GM12878 (cell line): Measurements from ENCODE around the gene ELAPOR2. TPM values are rescaled to one million over a fixed set of nuclear protein-coding genes. Genes with fewer than 3 reads are reported as not detected.

Experiments
- ATAC-seq: fragments of 200-7000 bp; cut with Tn5 transposase; 3 replicates; pipeline ENCODE4 v1.9.1; 2020; ENCODE audit warnings: mild to moderate bottlenecking, moderate library complexity
- BruUV-seq: library from RNA; stranded (reverse); fragments of 400-500 nt; replicated peaks from 2 replicates; lab custom pipeline; 2021; lab: Mats Ljungman, UMichigan
- CTCF ChIA-PET: fragments of 300-600 bp; sonication (Branson Sonifier 250); formaldehyde crosslinking; extraction: SDS; loops from one replicate; lab custom pipeline; 2021; ENCODE audit warnings: inconsistent platforms; lab: Yijun Ruan, JAX
- POLR2A ChIA-PET: fragments of 350-600 bp; formaldehyde crosslinking; extraction: SDS; loops from one replicate; lab custom pipeline; 2021; ENCODE audit warnings: inconsistent platforms; lab: Charles Lee
- RAD21 ChIA-PET: fragments of 300-600 bp; sonication (Branson Sonifier 250); formaldehyde crosslinking; loops from one replicate; lab custom pipeline; 2023; ENCODE audit warnings: antibody characterized with exemption; ENCODE audit not compliant: unreplicated experiment; lab: Charles Lee
- SMC1A ChIA-PET: fragments of 300-600 bp; sonication (Branson Sonifier 250); formaldehyde crosslinking; loops from one replicate; lab custom pipeline; 2023; ENCODE audit not compliant: unreplicated experiment, uncharacterized antibody; lab: Charles Lee
- DNase-seq: peaks from one replicate; pipeline ENCODE4 v3.0.0-alpha.2; 2011; ENCODE audit warnings: low read depth, low spot score
- FAIRE-seq: peaks from 3 replicates; lab custom pipeline; 2011; peaks lifted over from hg19 to GRCh38; lab: Jason Lieb, UNC
- H2AFZ ChIP-seq: 2 replicates; pipeline ENCODE4 v1.6.0; 2011; ENCODE audit warnings: low read depth, low read length, control low read depth; ENCODE audit not compliant: control insufficient read depth
- H3K27ac ChIP-seq: 2 replicates; pipeline ENCODE4 v1.5.1; 2011; ENCODE audit warnings: control low read depth; ENCODE audit not compliant: control insufficient read depth, insufficient read depth
- H3K27me3 ChIP-seq, 2 experiments: replicated peaks in 1 of 2; 2 replicates each; pipeline versions ENCODE4 v1.6.0 to v1.6.1; 2011; ENCODE audit warnings: low read length in 1 of 2; ENCODE audit not compliant: control insufficient read depth in 2 of 2, insufficient read depth in 2 of 2
- H3K36me3 ChIP-seq, 2 experiments: 2 replicates each; pipeline ENCODE4 v1.5.1; 2011; ENCODE audit warnings: low read length in 1 of 2; ENCODE audit not compliant: control insufficient read depth in 2 of 2, insufficient read depth in 2 of 2
- H3K4me1 ChIP-seq: 2 replicates; pipeline ENCODE4 v1.6.1; 2011; ENCODE audit warnings: mild to moderate bottlenecking, low read length, moderate library complexity, mixed read lengths; ENCODE audit not compliant: control insufficient read depth, insufficient read depth
- H3K4me2 ChIP-seq: 2 replicates; pipeline ENCODE4 v1.6.0; 2011; ENCODE audit warnings: control low read depth; ENCODE audit not compliant: control insufficient read depth, insufficient read depth
- H3K4me3 ChIP-seq: fragments of 200-600 bp; sonication (generic); 2 replicates; pipeline ENCODE4 v1.5.1; 2016
- H3K79me2 ChIP-seq: 2 replicates; pipeline ENCODE4 v1.6.0; 2011; ENCODE audit warnings: low read length; ENCODE audit not compliant: control insufficient read depth, insufficient read depth
- H3K9ac ChIP-seq: 2 replicates; pipeline ENCODE4 v1.8.0; 2011; ENCODE audit warnings: low read length, control low read depth, mixed read lengths; ENCODE audit not compliant: control insufficient read depth, insufficient read depth
- H3K9me3 ChIP-seq: replicated peaks from 3 replicates; pipeline ENCODE4 v1.5.1; 2011; ENCODE audit warnings: mild to moderate bottlenecking, low read length; ENCODE audit not compliant: control insufficient read depth, insufficient read depth
- H4K20me1 ChIP-seq: 2 replicates; pipeline ENCODE4 v1.6.0; 2011; ENCODE audit not compliant: control insufficient read depth, insufficient read depth
- CHD4 ChIP-seq: fragments of 200-600 bp; sonication (generic); IDR thresholded peaks from 2 replicates; pipeline ENCODE4 v1.6.1; 2016; ENCODE audit warnings: mild to moderate bottlenecking
- EZH2 ChIP-seq: IDR thresholded peaks from 2 replicates; pipeline ENCODE4 v1.6.1; 2012; ENCODE audit warnings: low read depth, mild to moderate bottlenecking, control low read depth, inconsistent platforms, low read length, borderline replicate concordance; ENCODE audit not compliant: control insufficient read depth
- FOS ChIP-seq: IDR thresholded peaks from 3 replicates; pipeline ENCODE4 v1.6.1; 2011; ENCODE audit warnings: borderline replicate concordance; ENCODE audit not compliant: insufficient read length; ENCODE audit errors: extremely low read depth
- FOXK2 ChIP-seq: fragments of 450-650 bp; IDR thresholded peaks from 2 replicates; pipeline ENCODE4 v1.6.1; 2017; ENCODE audit warnings: mild to moderate bottlenecking, moderate library complexity
- HDAC2 ChIP-seq: fragments of 200-600 bp; sonication (generic); IDR thresholded peaks from 2 replicates; pipeline ENCODE4 v1.6.1; 2017
- HDAC6 ChIP-seq: fragments of 200-600 bp; sonication (generic); IDR thresholded peaks from one replicate; pipeline ENCODE4 v1.8.0; 2017; ENCODE audit warnings: antibody characterized with exemption; ENCODE audit not compliant: unreplicated experiment
- KAT2A ChIP-seq: conservative IDR thresholded peaks from 2 replicates; pipeline ENCODE4 v1.6.1; 2011; ENCODE audit warnings: low read depth, low read length; ENCODE audit not compliant: control insufficient read depth
- MEF2A ChIP-seq: IDR thresholded peaks from 2 replicates; pipeline ENCODE4 v1.6.1; 2011; ENCODE audit warnings: low read depth, mild to moderate bottlenecking, low read length, moderate library complexity; ENCODE audit not compliant: insufficient read depth
- MXI1 ChIP-seq: fragments of 150-350 bp; IDR thresholded peaks from 2 replicates; pipeline ENCODE4 v1.6.1; 2011; ENCODE audit warnings: low read depth, mild to moderate bottlenecking, inconsistent platforms, low read length, improper control_type of control experiment
- NFIC ChIP-seq: IDR thresholded peaks from 2 replicates; pipeline ENCODE4 v1.6.1; 2012; ENCODE audit warnings: low read depth, mild to moderate bottlenecking, inconsistent platforms, low read length, moderate library complexity
- NFXL1 ChIP-seq: fragments of 450-650 bp; IDR thresholded peaks from 2 replicates; pipeline ENCODE4 v1.6.1; 2017; ENCODE audit warnings: antibody characterized with exemption, mild to moderate bottlenecking, borderline replicate concordance
- NR2C2 ChIP-seq: IDR thresholded peaks from 2 replicates; pipeline ENCODE4 v1.6.1; 2011; ENCODE audit warnings: borderline replicate concordance, low read depth; ENCODE audit not compliant: control insufficient read depth, insufficient read length
- POLR2AphosphoS5 ChIP-seq: IDR thresholded peaks from 2 replicates; pipeline ENCODE4 v1.6.1; 2011; ENCODE audit warnings: mild to moderate bottlenecking, low read length, inconsistent platforms
- SIN3A ChIP-seq: IDR thresholded peaks from 2 replicates; pipeline ENCODE4 v1.6.1; 2012; ENCODE audit warnings: low read depth, low read length, improper control_type of control experiment
- SMAD1 ChIP-seq: fragments of 450-650 bp; IDR thresholded peaks from 2 replicates; pipeline ENCODE4 v1.6.1; 2018; ENCODE audit warnings: mild to moderate bottlenecking, low read depth; ENCODE audit not compliant: partially characterized antibody
- SMAD5 ChIP-seq: IDR thresholded peaks from 2 replicates; pipeline ENCODE4 v1.6.1; 2016; ENCODE audit warnings: antibody characterized with exemption, low read depth
- SMARCA5 ChIP-seq: fragments of 450-650 bp; IDR thresholded peaks from 2 replicates; pipeline ENCODE4 v1.6.1; 2017; ENCODE audit warnings: mild to moderate bottlenecking
- SMC3 ChIP-seq: IDR thresholded peaks from 2 replicates; pipeline ENCODE4 v1.6.1; 2011; ENCODE audit warnings: low read length, improper control_type of control experiment, borderline replicate concordance
- SP1 ChIP-seq: IDR thresholded peaks from one replicate; pipeline ENCODE4 v1.6.1; 2011; ENCODE audit warnings: low read depth, low read length
- SUZ12 ChIP-seq: fragments of 200-600 bp; sonication (generic); IDR thresholded peaks from one replicate; pipeline ENCODE4 v1.6.1; 2018; ENCODE audit warnings: antibody characterized with exemption, mild to moderate bottlenecking; ENCODE audit not compliant: unreplicated experiment
- TAF1 ChIP-seq: IDR thresholded peaks from 2 replicates; pipeline ENCODE4 v1.6.1; 2011; ENCODE audit warnings: mild to moderate bottlenecking, low read depth, low read length, borderline replicate concordance
- TCF3 ChIP-seq: IDR thresholded peaks from 2 replicates; pipeline ENCODE4 v1.6.1; 2012; ENCODE audit warnings: low read depth, mild to moderate bottlenecking, low read length, borderline replicate concordance; ENCODE audit not compliant: insufficient read depth
- USF2 ChIP-seq: IDR thresholded peaks from 2 replicates; pipeline ENCODE4 v1.6.1; 2011; ENCODE audit warnings: low read depth, low read length, improper control_type of control experiment, borderline replicate concordance
- WRNIP1 ChIP-seq: IDR thresholded peaks from 2 replicates; pipeline ENCODE4 v1.6.1; 2011; ENCODE audit warnings: low read depth, low read length, improper control_type of control experiment, borderline replicate concordance
- ZBED1 ChIP-seq: IDR thresholded peaks from 2 replicates; pipeline ENCODE4 v1.6.1; 2016; ENCODE audit warnings: borderline replicate concordance
- ZSCAN29 ChIP-seq: fragments of 450-650 bp; IDR thresholded peaks from 2 replicates; pipeline ENCODE4 v1.6.1; 2017; ENCODE audit warnings: mild to moderate bottlenecking, moderate library complexity
- WGBS: methylation state at CpG from one replicate; pipeline ENCODE4 v1.1.6; 2016; ENCODE audit warnings: low lambda C conversion rate; ENCODE audit not compliant: insufficient replicate concordance, insufficient coverage; ENCODE audit errors: missing lambda C conversion rate; 5-methylcytosine and 5-hydroxymethylcytosine counted together
- in situ Hi-C: fragments of 300-500 bp; cut with MboI; formaldehyde crosslinking; loops from 9 replicates; pipeline ENCODE4 v1.14.3; 2018; ENCODE audit warnings: mixed read lengths
- intact Hi-C: fragments of 100-400 bp; cut with micrococcal nuclease; formaldehyde crosslinking; loops from one replicate; pipeline ENCODE4 v1.14.2; 2022; ENCODE audit not compliant: unreplicated experiment
- polyA plus RNA-seq, 11 experiments: library from polyadenylated mRNA; depleted of rRNA in 4 of 11; unstranded in 6 of 11; stranded (reverse) in 5 of 11; fragments of >200 nt; fragmentation: Nextera tagmentation in 4 of 11; fragmentation: Illumina TruSeq in 1 of 11; extraction: Ambion mirVana in 4 of 11; extraction: Trizol in 1 of 11; gene quantifications; 1 replicate in 1 of 11; 2 replicates in 10 of 11; pipeline versions ENCODE4 v1.2.1 to v1.2.3, GENCODE V29; 2011 to 2016; ENCODE audit warnings: inconsistent platforms in 2 of 11, missing spikeins in 2 of 11, low read depth in 1 of 11
- total RNA-seq, 4 experiments: library from RNA; depleted of rRNA in 3 of 4; stranded (reverse); fragments of >200 nt in 3 of 4; fragmentation: Illumina TruSeq in 1 of 4; extraction: Trizol in 1 of 4; gene quantifications; 2 replicates each; pipeline versions ENCODE4 v1.2.1 to v1.2.3, GENCODE V29; 2013 to 2021

Gene ELAPOR2
- total and polyA plus RNA-seq, 10 of the 15 experiments (the other 5 are each of a cell fraction or from before 2014, with no cell fraction given), result 0.12 to 7.1 (median 3.8) TPM

- TF ChIP-seq USF2 (no peak), EZH2 (no peak), NFXL1 (no peak), ZBED1 (no peak), TAF1 (no peak), SUZ12 (no peak), MEF2A (no peak), FOXK2 (no peak), POLR2AphosphoS5 (no peak), WRNIP1 (no peak)
These were observed 26.7 kb downstream of the ELAPOR2 start (continued) for GRCh38 chr7:87032604-87033339.

GRCh38 chr7:87029078-87029477, 30.4 kb downstream of the ELAPOR2 start:
- ATAC-seq, result no peak
- ChIA-PET CTCF (no interaction called here), POLR2A (no interaction called here), SMC1A (no interaction called here), RAD21 (no interaction called here)
- intact Hi-C loops, result no loop called here
- H3K9ac ChIP-seq, result no peak overlapping the region
- no peak overlapping the region for H2AFZ ChIP-seq
- in situ Hi-C loops, result no loop called here
- H3K4me2 ChIP-seq, result no peak overlapping the region
- H3K79me2 ChIP-seq, result no peaks in the 10 kb centered on the region
- H4K20me1 ChIP-seq, result no peaks in the 10 kb centered on the region
- H3K36me3 ChIP-seq, result no peaks in the 10 kb centered on the region
- no peak for FAIRE-seq
- no peaks in the 10 kb centered on the region for H3K27me3 ChIP-seq
- H3K4me3 ChIP-seq, result no peak overlapping the region
- no peak for DNase-seq
- 100% methylated on average over 1 of the region's 1 CpG for WGBS
- no peaks in the 10 kb centered on the region; the same call in 2 of the 3 replicates for H3K9me3 ChIP-seq
- H3K4me1 ChIP-seq, result peaks cover 10% of the 10 kb centered on the region
- no TSS peak for BruUV-seq
- no peak overlapping the region for H3K27ac ChIP-seq
- no peak for TF ChIP-seq HDAC6
- no peak for TF ChIP-seq SMAD1
- TF ChIP-seq FOS, result no peak
- no peak for TF ChIP-seq TCF3
- no peak for TF ChIP-seq NFXL1
- TF ChIP-seq SP1, result no peak
- no peak for TF ChIP-seq NR2C2
- TF ChIP-seq KAT2A, result no peak
- TF ChIP-seq HDAC2, result no peak
- TF ChIP-seq CHD4, result no peak
- no peak for TF ChIP-seq NFIC
- no peak for TF ChIP-seq SMAD5
- no peak for TF ChIP-seq MXI1
- TF ChIP-seq ZSCAN29, result no peak
- TF ChIP-seq SIN3A, result no peak
- TF ChIP-seq SMARCA5, result no peak
- TF ChIP-seq SMC3, result no peak
